HCT116 (cell line): ENCODE measurements around the gene FAM171A1. TPM values are rescaled to one million over a fixed set of nuclear protein-coding genes. Genes with fewer than 3 reads are reported as not detected.

Experiments
- ATAC-seq: fragments of 200-7000 bp; cut with Tn5 transposase; 2 replicates; pipeline ENCODE4 v1.9.1; 2020; ENCODE audit warnings: mild to moderate bottlenecking, moderate library complexity
- BruUV-seq: library from RNA; stranded (reverse); fragments of 400-500 nt; replicated peaks from 2 replicates; lab custom pipeline; 2021; lab: Mats Ljungman, UMichigan
- CTCF ChIA-PET: fragments of 300-600 bp; sonication (Branson Sonifier 250); formaldehyde crosslinking; loops from one replicate; lab custom pipeline; 2021; ENCODE audit warnings: antibody characterized with exemption; lab: Charles Lee
- POLR2A ChIA-PET: fragments of 300-600, 350-600 bp; sonication (Branson Sonifier 250); formaldehyde crosslinking; loops from one replicate; lab custom pipeline; 2021; ENCODE audit warnings: antibody characterized with exemption; lab: Charles Lee
- RAD21 ChIA-PET, 2 experiments: fragments of 300-600 bp; sonication (Branson Sonifier 250); formaldehyde crosslinking; loops; one replicate each; lab custom pipeline; 2023; ENCODE audit warnings: low total read pairs in 2 of 2; ENCODE audit not compliant: uncharacterized antibody in 2 of 2, unreplicated experiment in 2 of 2, low non-redundant PET in 1 of 2; lab: Charles Lee
- DNase-seq: peaks from one replicate; pipeline ENCODE4 v3.0.0-alpha.2; 2010; ENCODE audit warnings: low read depth, low spot score
- H2AFZ ChIP-seq: fragments of 200-600 bp; shearing (Covaris generic), sonication (generic); 2 replicates; pipeline ENCODE4 v1.6.1; 2017; ENCODE audit warnings: low read depth, mixed run types, mixed read lengths, antibody characterized with exemption, low read length; ENCODE audit not compliant: poor library complexity, severe bottlenecking
- H3K27ac ChIP-seq: 2 replicates; pipeline ENCODE4 v1.5.1; 2012; ENCODE audit warnings: low read depth, low read length
- H3K27me3 ChIP-seq: fragments of 200-600 bp; sonication (generic); 2 replicates; pipeline ENCODE4 v1.6.1; 2016; ENCODE audit warnings: mixed run types, low read length, mixed read lengths; ENCODE audit not compliant: insufficient read depth
- H3K36me3 ChIP-seq, 2 experiments: fragments of 200-500 bp in 1 of 2; fragments of 200-600 bp in 1 of 2; sonication (Bioruptor generic) in 1 of 2; sonication (generic) in 1 of 2; 2 replicates each; pipeline versions ENCODE4 v1.5.1 to v1.6.1; 2014 to 2016; ENCODE audit warnings: low read length in 2 of 2, inconsistent platforms in 1 of 2, mixed read lengths in 1 of 2, mixed run types in 1 of 2; ENCODE audit not compliant: insufficient read depth in 2 of 2, control insufficient read depth in 1 of 2
- H3K4me1 ChIP-seq, 2 experiments: fragments of 200-600 bp in 1 of 2; sonication (generic) in 1 of 2; 2 replicates each; pipeline versions ENCODE4 v1.5.1 to v1.6.1; 2012 to 2017; ENCODE audit warnings: low read length in 2 of 2, inconsistent platforms in 1 of 2, mild to moderate bottlenecking in 1 of 2, mixed read lengths in 1 of 2, mixed run types in 1 of 2, moderate library complexity in 1 of 2; ENCODE audit not compliant: insufficient read depth in 2 of 2, control insufficient read depth in 1 of 2
- H3K4me2 ChIP-seq: fragments of 200-600 bp; sonication (generic); 2 replicates; pipeline ENCODE4 v1.6.1; 2017; ENCODE audit warnings: mixed run types, low read length, mixed read lengths
- H3K4me3 ChIP-seq, 2 experiments: fragments of 200-600 bp in 1 of 2; sonication (generic) in 1 of 2; replicated peaks in 1 of 2; 2 replicates each; pipeline ENCODE4 v1.5.1; 2011 to 2016; ENCODE audit warnings: low read length in 2 of 2, control low read depth in 1 of 2, low read depth in 1 of 2, mild to moderate bottlenecking in 1 of 2, mixed read lengths in 1 of 2, mixed run types in 1 of 2
- H3K79me2 ChIP-seq: fragments of 200-600 bp; sonication (generic); 2 replicates; pipeline ENCODE4 v1.6.1; 2017; ENCODE audit warnings: mild to moderate bottlenecking, mixed run types, low read length, moderate library complexity, mixed read lengths; ENCODE audit not compliant: insufficient read depth
- H3K9ac ChIP-seq: fragments of 200-600 bp; sonication (generic); 2 replicates; pipeline ENCODE4 v1.6.1; 2016; ENCODE audit warnings: low read length, mixed read lengths
- H3K9me2 ChIP-seq: fragments of 200-600 bp; sonication (generic), shearing (Covaris generic); 2 replicates; pipeline ENCODE4 v1.6.1; 2017; ENCODE audit warnings: mixed run types, mild to moderate bottlenecking, moderate library complexity; ENCODE audit not compliant: insufficient read depth
- H3K9me3 ChIP-seq, 2 experiments: fragments of 200-500 bp in 1 of 2; fragments of 200-600 bp in 1 of 2; sonication (Bioruptor generic) in 1 of 2; sonication (generic) in 1 of 2; 2 replicates each; pipeline ENCODE4 v1.6.1; 2014 to 2017; ENCODE audit warnings: low read length in 2 of 2, mixed read lengths in 2 of 2, inconsistent platforms in 1 of 2, low read depth in 1 of 2, mild to moderate bottlenecking in 1 of 2, mixed run types in 1 of 2, moderate library complexity in 1 of 2; ENCODE audit not compliant: control insufficient read depth in 1 of 2, insufficient read depth in 1 of 2
- H4K20me1 ChIP-seq: fragments of 200-600 bp; sonication (generic), shearing (Covaris generic); 2 replicates; pipeline ENCODE4 v1.6.1; 2017; ENCODE audit warnings: mixed run types, mild to moderate bottlenecking, moderate library complexity; ENCODE audit not compliant: insufficient read depth
- ATF3 ChIP-seq: IDR thresholded peaks from 2 replicates; pipeline ENCODE4 v1.6.1; 2012
- CBX3 ChIP-seq: IDR thresholded peaks from 2 replicates; pipeline ENCODE4 v1.6.1; 2012; ENCODE audit warnings: low read depth
- CTCF ChIP-seq, 3 experiments: fragments of 200-600 bp in 1 of 3; sonication (generic) in 1 of 3; IDR thresholded peaks in 2 of 3; conservative IDR thresholded peaks in 1 of 3; 2 replicates each; pipeline ENCODE4 v1.5.1; 2012 to 2017; ENCODE audit warnings: low read depth in 2 of 3, low read length in 2 of 3, antibody characterized with exemption in 1 of 3, borderline replicate concordance in 1 of 3, control low read depth in 1 of 3, mild to moderate bottlenecking in 1 of 3, mixed read lengths in 1 of 3, mixed run types in 1 of 3, moderate library complexity in 1 of 3; ENCODE audit not compliant: insufficient read depth in 1 of 3
- ELF1 ChIP-seq: IDR thresholded peaks from 2 replicates; pipeline ENCODE4 v1.6.1; 2012; ENCODE audit warnings: low read depth, borderline replicate concordance
- MAX ChIP-seq: IDR thresholded peaks from 2 replicates; pipeline ENCODE4 v1.6.1; 2012
- RAD21 ChIP-seq: IDR thresholded peaks from 2 replicates; pipeline ENCODE4 v1.6.1; 2012; ENCODE audit warnings: low read depth, mild to moderate bottlenecking
- REST ChIP-seq: IDR thresholded peaks from 2 replicates; pipeline ENCODE4 v1.6.1; 2012; ENCODE audit warnings: low read depth
- SP1 ChIP-seq: IDR thresholded peaks from 2 replicates; pipeline ENCODE4 v1.6.1; 2012; ENCODE audit warnings: low read depth
- TCF7L2 ChIP-seq: IDR thresholded peaks from 2 replicates; pipeline ENCODE4 v1.7.0; 2011; ENCODE audit warnings: borderline replicate concordance, inconsistent platforms; ENCODE audit not compliant: insufficient read depth, insufficient read length; ENCODE audit errors: extremely low read depth
- ZFX ChIP-seq: fragments of 450-650 bp; IDR thresholded peaks from 2 replicates; pipeline ENCODE4 v1.6.1; 2017
- intact Hi-C: fragments of 100-400 bp; cut with micrococcal nuclease; formaldehyde crosslinking; loops from 2 replicates; pipeline ENCODE4 v1.10.0; 2022
- total RNA-seq: library from RNA; stranded (reverse); gene quantifications from one replicate; pipeline ENCODE4 v1.2.1, GENCODE V29; 2021; ENCODE audit not compliant: unreplicated experiment

FAM171A1 gene
- total RNA-seq, 1 experiment from 2014 or later, result 32.5 TPM

- Histone ChIP-seq H3K27me3 (no peaks in the 10 kb centered on the region), H3K4me1 (peaks cover 0 to 8% of the 10 kb centered on the region in 2 experiments; a peak in 1 of 4 replicates), H3K4me2 (no peak overlapping the region), H3K36me3 (no peaks in the 10 kb centered on the region), H3K9me2 (no peaks in the 10 kb centered on the region), H2AFZ (no peak overlapping the region), H3K9ac (no peak overlapping the region), H3K4me3 (no peak overlapping the region), H3K79me2 (peaks cover 82% of the 10 kb centered on the region), H3K27ac (no peak overlapping the region), H4K20me1 (no peaks in the 10 kb centered on the region), H3K9me3 (no peaks in the 10 kb centered on the region)
- CTCF ChIA-PET, result no interaction called here
- intact Hi-C loops, result no loop called here
- POLR2A ChIA-PET, result no interaction called here
- no peak for DNase-seq
- no peak for ATAC-seq
- BruUV-seq, result no TSS peak
- RAD21 ChIA-PET, result no interaction called here
- TF ChIP-seq MAX (no peak), ELF1 (no peak), RAD21 (no peak), CTCF (IDR thresholded peaks at IDR 0.05 in 2 of 3, conservative IDR thresholded peaks at IDR 0.05 in 1 of 3; ENCODE audit: borderline replicate concordance in 1 of 3, insufficient read depth in 1 of 3, low read depth in 2 of 3, low read length in 2 of 3) (no peak), REST (no peak), ZFX (no peak), CBX3 (no peak), SP1 (no peak), TCF7L2 (no peak), ATF3 (no peak)
These were observed 22.0 kb downstream of the FAM171A1 start for GRCh38 chr10:15349112-15349511.
